ENCODE results near the gene TCFL5.

- TF ChIP-seq HMGXB4 (CRISPR knock-in tag; IDR thresholded peaks at IDR 0.05) = no peak
- no peak for TF ChIP-seq ZNF416 (CRISPR knock-in tag; IDR thresholded peaks at IDR 0.05)
- TF ChIP-seq, protein P1, sequence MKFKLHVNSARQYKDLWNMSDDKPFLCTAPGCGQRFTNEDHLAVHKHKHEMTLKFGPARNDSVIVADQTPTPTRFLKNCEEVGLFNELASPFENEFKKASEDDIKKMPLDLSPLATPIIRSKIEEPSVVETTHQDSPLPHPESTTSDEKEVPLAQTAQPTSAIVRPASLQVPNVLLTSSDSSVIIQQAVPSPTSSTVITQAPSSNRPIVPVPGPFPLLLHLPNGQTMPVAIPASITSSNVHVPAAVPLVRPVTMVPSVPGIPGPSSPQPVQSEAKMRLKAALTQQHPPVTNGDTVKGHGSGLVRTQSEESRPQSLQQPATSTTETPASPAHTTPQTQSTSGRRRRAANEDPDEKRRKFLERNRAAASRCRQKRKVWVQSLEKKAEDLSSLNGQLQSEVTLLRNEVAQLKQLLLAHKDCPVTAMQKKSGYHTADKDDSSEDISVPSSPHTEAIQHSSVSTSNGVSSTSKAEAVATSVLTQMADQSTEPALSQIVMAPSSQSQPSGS (CRISPR knock-in tag; IDR thresholded peaks at IDR 0.05; ENCODE audit: borderline replicate concordance, low read depth) = no peak
- TF ChIP-seq CTCF (IDR thresholded peaks at IDR 0.05) = no peak
- TF ChIP-seq IRF1 (CRISPR knock-in tag; IDR thresholded peaks at IDR 0.05) = no peak
- TF ChIP-seq SP1 (CRISPR knock-in tag; conservative IDR thresholded peaks at IDR 0.05) = no peak
- TF ChIP-seq NR2C2 (CRISPR knock-in tag; IDR thresholded peaks at IDR 0.05) = no peak
- TF ChIP-seq CBFB (CRISPR knock-in tag; IDR thresholded peaks at IDR 0.05; ENCODE audit: low read depth) = no peak
These were observed 8.8 kb downstream of the TCFL5 start for GRCh38 chr20:62852841-62853240.

All from WTC11 (cell line).